ENCODE results near the gene AKR1C1.
"Not testable (repeated sequence)": the region's sequence is repeated elsewhere in the genome, so short reads cannot be mapped to it uniquely, and the experiment has no call there.

DNA sequence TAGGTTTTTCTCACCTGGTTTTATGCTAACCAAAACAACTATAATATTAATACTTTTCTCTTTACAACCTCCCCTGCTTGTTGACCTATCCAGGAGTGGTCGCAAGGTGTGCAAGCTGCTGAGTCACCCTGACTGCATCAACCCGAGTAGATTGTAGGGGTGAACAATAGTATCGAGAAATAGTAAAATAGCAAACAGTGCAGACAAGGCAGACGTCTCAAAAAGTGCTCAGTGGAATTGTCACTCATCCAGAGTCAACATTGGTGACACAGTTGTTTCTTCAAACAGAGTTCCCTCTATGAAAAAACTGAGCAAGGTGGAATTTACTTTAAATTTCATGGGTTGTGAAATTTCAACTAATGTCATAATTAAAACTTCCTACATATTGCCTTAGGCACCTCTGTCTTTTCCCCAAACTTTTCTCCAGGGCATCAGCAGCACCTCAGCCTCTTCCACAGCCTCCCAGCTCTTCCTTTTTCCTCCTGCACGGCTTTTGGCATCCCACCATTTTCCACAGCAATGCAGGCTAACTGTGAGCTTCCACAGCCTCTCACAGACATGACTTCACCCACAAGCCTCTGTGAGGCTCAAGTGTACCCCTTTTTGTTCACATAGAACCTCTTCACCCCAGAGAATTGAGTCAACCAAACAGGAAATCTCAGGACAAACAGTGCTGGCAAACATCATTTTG is 6.1 kb upstream of the AKR1C1 start:
- TF ChIP-seq, protein P1, sequence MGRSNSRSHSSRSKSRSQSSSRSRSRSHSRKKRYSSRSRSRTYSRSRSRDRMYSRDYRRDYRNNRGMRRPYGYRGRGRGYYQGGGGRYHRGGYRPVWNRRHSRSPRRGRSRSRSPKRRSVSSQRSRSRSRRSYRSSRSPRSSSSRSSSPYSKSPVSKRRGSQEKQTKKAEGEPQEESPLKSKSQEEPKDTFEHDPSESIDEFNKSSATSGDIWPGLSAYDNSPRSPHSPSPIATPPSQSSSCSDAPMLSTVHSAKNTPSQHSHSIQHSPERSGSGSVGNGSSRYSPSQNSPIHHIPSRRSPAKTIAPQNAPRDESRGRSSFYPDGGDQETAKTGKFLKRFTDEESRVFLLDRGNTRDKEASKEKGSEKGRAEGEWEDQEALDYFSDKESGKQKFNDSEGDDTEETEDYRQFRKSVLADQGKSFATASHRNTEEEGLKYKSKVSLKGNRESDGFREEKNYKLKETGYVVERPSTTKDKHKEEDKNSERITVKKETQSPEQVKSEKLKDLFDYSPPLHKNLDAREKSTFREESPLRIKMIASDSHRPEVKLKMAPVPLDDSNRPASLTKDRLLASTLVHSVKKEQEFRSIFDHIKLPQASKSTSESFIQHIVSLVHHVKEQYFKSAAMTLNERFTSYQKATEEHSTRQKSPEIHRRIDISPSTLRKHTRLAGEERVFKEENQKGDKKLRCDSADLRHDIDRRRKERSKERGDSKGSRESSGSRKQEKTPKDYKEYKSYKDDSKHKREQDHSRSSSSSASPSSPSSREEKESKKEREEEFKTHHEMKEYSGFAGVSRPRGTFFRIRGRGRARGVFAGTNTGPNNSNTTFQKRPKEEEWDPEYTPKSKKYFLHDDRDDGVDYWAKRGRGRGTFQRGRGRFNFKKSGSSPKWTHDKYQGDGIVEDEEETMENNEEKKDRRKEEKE (IDR thresholded peaks at IDR 0.05; ENCODE audit: borderline replicate concordance in 1 of 2, control insufficient read depth in 1 of 2, low read depth in 2 of 2, low read length in 1 of 2), result not testable (repeated sequence)
- TF ChIP-seq, protein P2, sequence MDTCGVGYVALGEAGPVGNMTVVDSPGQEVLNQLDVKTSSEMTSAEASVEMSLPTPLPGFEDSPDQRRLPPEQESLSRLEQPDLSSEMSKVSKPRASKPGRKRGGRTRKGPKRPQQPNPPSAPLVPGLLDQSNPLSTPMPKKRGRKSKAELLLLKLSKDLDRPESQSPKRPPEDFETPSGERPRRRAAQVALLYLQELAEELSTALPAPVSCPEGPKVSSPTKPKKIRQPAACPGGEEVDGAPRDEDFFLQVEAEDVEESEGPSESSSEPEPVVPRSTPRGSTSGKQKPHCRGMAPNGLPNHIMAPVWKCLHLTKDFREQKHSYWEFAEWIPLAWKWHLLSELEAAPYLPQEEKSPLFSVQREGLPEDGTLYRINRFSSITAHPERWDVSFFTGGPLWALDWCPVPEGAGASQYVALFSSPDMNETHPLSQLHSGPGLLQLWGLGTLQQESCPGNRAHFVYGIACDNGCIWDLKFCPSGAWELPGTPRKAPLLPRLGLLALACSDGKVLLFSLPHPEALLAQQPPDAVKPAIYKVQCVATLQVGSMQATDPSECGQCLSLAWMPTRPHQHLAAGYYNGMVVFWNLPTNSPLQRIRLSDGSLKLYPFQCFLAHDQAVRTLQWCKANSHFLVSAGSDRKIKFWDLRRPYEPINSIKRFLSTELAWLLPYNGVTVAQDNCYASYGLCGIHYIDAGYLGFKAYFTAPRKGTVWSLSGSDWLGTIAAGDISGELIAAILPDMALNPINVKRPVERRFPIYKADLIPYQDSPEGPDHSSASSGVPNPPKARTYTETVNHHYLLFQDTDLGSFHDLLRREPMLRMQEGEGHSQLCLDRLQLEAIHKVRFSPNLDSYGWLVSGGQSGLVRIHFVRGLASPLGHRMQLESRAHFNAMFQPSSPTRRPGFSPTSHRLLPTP (IDR thresholded peaks at IDR 0.05; ENCODE audit: borderline replicate concordance, extremely low read depth, insufficient read length), result not testable (repeated sequence)
- not testable (repeated sequence) for TF ChIP-seq RHOXF2B (CRISPR knock-in tag; conservative IDR thresholded peaks at IDR 0.05)
- TF ChIP-seq, protein P3, sequence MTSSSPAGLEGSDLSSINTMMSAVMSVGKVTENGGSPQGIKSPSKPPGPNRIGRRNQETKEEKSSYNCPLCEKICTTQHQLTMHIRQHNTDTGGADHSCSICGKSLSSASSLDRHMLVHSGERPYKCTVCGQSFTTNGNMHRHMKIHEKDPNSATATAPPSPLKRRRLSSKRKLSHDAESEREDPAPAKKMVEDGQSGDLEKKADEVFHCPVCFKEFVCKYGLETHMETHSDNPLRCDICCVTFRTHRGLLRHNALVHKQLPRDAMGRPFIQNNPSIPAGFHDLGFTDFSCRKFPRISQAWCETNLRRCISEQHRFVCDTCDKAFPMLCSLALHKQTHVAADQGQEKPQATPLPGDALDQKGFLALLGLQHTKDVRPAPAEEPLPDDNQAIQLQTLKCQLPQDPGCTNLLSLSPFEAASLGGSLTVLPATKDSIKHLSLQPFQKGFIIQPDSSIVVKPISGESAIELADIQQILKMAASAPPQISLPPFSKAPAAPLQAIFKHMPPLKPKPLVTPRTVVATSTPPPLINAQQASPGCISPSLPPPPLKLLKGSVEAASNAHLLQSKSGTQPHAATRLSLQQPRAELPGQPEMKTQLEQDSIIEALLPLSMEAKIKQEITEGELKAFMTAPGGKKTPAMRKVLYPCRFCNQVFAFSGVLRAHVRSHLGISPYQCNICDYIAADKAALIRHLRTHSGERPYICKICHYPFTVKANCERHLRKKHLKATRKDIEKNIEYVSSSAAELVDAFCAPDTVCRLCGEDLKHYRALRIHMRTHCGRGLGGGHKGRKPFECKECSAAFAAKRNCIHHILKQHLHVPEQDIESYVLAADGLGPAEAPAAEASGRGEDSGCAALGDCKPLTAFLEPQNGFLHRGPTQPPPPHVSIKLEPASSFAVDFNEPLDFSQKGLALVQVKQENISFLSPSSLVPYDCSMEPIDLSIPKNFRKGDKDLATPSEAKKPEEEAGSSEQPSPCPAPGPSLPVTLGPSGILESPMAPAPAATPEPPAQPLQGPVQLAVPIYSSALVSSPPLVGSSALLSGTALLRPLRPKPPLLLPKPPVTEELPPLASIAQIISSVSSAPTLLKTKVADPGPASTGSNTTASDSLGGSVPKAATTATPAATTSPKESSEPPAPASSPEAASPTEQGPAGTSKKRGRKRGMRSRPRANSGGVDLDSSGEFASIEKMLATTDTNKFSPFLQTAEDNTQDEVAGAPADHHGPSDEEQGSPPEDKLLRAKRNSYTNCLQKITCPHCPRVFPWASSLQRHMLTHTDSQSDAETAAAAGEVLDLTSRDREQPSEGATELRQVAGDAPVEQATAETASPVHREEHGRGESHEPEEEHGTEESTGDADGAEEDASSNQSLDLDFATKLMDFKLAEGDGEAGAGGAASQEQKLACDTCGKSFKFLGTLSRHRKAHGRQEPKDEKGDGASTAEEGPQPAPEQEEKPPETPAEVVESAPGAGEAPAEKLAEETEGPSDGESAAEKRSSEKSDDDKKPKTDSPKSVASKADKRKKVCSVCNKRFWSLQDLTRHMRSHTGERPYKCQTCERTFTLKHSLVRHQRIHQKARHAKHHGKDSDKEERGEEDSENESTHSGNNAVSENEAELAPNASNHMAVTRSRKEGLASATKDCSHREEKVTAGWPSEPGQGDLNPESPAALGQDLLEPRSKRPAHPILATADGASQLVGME (CRISPR knock-in tag; IDR thresholded peaks at IDR 0.05), result not testable (repeated sequence)
